Measurements from ENCODE around the gene CDHR2.

The CDHR2 gene

GRCh38 chr5:176528761-176529115, 20.4 kb upstream of the CDHR2 start:
- H3K4me3 ChIP-seq (ENCODE audit: low read depth, low read length), result no peak overlapping the region
- no peak for DNase-seq (ENCODE audit: low read depth)
- TF ChIP-seq, protein P1, sequence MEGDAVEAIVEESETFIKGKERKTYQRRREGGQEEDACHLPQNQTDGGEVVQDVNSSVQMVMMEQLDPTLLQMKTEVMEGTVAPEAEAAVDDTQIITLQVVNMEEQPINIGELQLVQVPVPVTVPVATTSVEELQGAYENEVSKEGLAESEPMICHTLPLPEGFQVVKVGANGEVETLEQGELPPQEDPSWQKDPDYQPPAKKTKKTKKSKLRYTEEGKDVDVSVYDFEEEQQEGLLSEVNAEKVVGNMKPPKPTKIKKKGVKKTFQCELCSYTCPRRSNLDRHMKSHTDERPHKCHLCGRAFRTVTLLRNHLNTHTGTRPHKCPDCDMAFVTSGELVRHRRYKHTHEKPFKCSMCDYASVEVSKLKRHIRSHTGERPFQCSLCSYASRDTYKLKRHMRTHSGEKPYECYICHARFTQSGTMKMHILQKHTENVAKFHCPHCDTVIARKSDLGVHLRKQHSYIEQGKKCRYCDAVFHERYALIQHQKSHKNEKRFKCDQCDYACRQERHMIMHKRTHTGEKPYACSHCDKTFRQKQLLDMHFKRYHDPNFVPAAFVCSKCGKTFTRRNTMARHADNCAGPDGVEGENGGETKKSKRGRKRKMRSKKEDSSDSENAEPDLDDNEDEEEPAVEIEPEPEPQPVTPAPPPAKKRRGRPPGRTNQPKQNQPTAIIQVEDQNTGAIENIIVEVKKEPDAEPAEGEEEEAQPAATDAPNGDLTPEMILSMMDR (IDR thresholded peaks at IDR 0.05; ENCODE audit: insufficient read depth, low read depth, low read length, missing control alignments), result no peak

DNA sequence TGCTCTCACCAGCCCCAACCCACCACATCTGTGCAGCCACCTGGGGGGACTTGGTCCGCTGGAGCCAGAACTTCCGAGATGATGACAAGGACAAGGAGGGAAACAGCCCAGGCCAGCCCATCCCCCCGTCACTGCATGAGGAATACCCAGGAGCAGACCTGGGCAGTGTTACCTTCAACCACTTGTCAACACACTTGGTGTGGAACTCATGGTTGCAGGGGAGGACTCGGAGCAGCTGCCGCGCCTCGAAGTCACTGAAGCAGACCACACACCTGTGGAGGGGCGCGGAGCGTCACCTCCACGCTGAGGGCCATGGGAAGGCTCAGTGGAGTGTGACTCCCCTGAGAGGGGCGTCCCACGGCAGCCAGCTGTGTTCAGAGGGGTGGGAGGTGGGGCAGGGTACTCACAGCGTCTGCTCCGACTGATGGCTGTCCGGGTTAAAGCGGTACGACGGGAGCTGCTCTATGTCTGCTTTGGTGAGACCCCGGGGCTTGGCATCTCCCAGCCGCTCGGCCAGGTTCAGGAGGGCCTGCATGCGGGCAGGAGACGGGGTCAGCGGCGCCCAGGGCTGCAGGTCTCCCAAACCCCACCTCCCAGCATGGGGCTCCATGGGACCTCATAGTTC, 19.9 kb upstream of the CDHR2 start:
- DNase-seq (ENCODE audit: low read depth), result no peak
- TF ChIP-seq, protein P1 (IDR thresholded peaks at IDR 0.05; ENCODE audit: insufficient read depth, low read depth, low read length, missing control alignments), result no peak
- H3K4me3 ChIP-seq (ENCODE audit: low read depth, low read length), result no peak overlapping the region

DNA sequence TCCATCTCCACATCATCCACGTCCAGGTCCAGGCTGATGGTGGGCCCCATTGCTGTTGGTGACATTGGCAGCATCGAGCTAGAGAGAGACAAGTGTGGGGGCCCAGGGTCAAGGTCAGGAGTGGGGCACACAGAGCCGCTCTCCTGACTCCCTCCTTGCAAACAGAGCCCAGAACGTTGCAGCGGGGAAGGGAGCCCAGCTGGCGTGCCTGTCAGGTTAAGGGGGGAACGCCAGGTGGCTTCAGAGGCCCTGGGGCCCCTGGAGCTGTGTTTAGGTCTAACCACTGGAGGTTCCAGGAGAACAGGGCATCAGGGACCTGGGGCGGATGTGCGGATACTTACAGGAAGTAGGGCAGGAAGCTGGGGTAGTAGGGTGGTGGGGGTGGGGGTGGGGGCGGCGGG, 19.4 kb upstream of the CDHR2 start:
- TF ChIP-seq, protein P1 (IDR thresholded peaks at IDR 0.05; ENCODE audit: insufficient read depth, low read depth, low read length, missing control alignments), result no peak
- DNase-seq (ENCODE audit: low read depth), result peak; percentile 42
- no peak overlapping the region for H3K4me3 ChIP-seq (ENCODE audit: low read depth, low read length)

DNA sequence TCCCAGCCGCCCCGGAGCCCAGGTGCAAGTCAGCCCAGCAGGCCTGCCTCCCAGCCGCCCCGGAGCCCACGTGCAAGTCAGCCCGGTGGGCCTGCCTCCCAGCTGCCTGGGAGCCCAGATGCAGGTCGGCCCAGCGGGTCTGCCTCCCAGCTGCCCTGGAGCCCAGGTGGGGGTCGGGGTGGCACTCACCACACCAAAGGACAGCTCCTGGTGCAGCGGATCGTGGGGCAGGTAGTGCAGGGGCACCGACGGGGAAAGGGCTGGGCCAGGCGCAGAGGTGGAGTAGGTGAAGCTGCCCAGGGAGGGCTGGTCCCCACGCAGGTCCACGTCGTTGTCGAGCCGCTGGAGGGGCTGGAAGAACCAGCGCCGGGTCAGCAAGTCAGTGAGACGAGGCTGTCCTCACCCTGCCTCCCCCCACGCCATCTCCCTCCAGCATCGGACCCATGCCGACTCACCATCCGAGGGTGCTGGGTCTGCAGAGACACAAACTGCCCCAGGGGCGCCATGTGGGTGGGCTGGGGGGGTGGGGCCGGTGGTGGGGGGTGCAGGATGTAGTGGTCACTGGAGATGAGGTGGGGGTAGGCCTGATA, 18.7 kb upstream of the CDHR2 start:
- DNase-seq (ENCODE audit: low read depth), result no peak
- TF ChIP-seq, protein P1 (IDR thresholded peaks at IDR 0.05; ENCODE audit: insufficient read depth, low read depth, low read length, missing control alignments), result no peak
- no peak overlapping the region for H3K4me3 ChIP-seq (ENCODE audit: low read depth, low read length)

DNA sequence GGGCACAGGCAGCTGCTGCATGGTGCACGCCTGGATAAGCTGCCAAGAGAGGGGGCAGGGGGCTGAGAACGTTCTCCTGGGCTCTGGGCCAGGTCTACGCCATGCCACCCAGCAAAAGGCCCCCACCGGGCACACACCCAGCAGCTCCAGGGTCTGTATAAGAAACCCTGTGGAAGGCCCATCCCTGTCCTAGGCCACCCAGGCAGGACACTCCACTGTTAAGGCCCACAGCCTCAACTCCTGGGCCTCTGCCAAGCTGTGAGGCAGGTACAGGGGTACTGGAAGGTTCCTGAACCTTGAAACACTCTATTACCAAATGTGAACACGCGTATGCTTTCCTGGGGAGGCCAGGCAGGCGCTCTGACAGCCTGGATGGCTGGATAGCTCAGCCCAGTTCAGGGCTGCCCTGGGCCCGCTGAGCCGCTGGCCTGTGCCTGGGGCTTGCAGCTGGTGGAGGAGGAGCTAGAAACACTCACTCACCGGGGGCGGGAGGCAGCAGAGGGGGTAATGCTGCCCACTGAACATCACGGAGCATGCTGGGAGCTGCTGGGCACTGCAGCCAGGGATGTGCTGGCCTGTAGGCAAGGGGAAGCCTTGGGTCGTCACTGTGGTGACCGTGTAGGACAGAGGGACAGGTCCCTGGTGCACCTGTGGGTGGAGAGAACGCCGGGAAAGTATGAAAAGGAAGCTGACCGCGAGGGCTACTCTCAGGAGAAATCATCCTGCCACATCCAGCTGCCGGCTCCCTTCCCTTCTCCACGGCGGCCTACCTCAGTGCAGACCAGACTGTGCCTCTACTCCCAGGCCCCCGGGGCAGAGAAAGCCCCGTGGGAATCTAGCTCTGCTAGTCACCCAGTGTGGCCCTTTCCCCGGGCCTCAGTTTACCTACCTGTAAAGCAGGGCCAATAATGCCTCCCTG, 17.9 kb upstream of the CDHR2 start:
- no peak for DNase-seq (ENCODE audit: low read depth)
- no peak overlapping the region for H3K4me3 ChIP-seq (ENCODE audit: low read depth, low read length)
- TF ChIP-seq, protein P1 (IDR thresholded peaks at IDR 0.05; ENCODE audit: insufficient read depth, low read depth, low read length, missing control alignments), result no peak

- TF ChIP-seq, protein P1 (IDR thresholded peaks at IDR 0.05; ENCODE audit: insufficient read depth, low read depth, low read length, missing control alignments), result no peak
- H3K4me3 ChIP-seq (ENCODE audit: low read depth, low read length), result no peak overlapping the region
- no peak for DNase-seq (ENCODE audit: low read depth)
Observed at GRCh38 chr5:176531902-176532493, 17.1 kb upstream of the CDHR2 start.

All from GM12865 (cell line).